Activated CD8-positive, alpha-beta memory T cell treated with anti-CD3 and anti-CD28 coated beads for 36 hours (primary cell): ENCODE data around the gene FYB2. TPM values are rescaled to one million over a fixed set of nuclear protein-coding genes. Genes with fewer than 3 reads are reported as not detected.

Source experiments
- CTCF ChIA-PET: fragments of 350-600 bp; sonication (Branson Sonifier 250); formaldehyde crosslinking; loops from one replicate; lab custom pipeline; 2021; ENCODE audit warnings: antibody characterized with exemption; lab: Charles Lee
- POLR2A ChIA-PET: fragments of 350-600 bp; sonication (Branson Sonifier 250); formaldehyde crosslinking; loops from one replicate; lab custom pipeline; 2021; ENCODE audit warnings: antibody characterized with exemption; lab: Charles Lee
- total RNA-seq, 2 experiments: library from RNA; stranded (reverse); gene quantifications; one replicate each; pipeline ENCODE4 v1.2.3, GENCODE V29; 2021

Gene FYB2
- total RNA-seq, 2 experiments from 2014 or later, result not detected

DNA sequence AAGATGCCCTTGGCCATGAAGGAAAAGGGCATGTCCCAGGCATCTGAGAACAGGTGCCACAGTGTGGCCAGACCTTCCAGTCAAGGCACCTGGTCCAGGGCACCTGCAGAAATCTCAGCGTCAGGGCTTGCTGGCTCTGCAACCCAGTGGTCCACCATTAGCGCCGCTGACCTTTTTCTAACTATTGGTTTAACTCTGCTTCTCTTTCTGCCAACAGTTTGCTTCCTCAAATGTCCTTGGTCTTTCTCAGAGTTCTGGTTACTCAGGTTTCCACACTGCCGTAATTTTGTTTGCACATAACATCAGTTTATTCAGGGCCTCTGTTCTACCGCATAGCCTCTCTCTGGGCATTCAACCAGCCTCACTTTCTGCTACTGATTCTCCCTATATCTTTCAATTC, 16.5 kb upstream of the FYB2 start:
- POLR2A ChIA-PET, result no interaction called here

DNA sequence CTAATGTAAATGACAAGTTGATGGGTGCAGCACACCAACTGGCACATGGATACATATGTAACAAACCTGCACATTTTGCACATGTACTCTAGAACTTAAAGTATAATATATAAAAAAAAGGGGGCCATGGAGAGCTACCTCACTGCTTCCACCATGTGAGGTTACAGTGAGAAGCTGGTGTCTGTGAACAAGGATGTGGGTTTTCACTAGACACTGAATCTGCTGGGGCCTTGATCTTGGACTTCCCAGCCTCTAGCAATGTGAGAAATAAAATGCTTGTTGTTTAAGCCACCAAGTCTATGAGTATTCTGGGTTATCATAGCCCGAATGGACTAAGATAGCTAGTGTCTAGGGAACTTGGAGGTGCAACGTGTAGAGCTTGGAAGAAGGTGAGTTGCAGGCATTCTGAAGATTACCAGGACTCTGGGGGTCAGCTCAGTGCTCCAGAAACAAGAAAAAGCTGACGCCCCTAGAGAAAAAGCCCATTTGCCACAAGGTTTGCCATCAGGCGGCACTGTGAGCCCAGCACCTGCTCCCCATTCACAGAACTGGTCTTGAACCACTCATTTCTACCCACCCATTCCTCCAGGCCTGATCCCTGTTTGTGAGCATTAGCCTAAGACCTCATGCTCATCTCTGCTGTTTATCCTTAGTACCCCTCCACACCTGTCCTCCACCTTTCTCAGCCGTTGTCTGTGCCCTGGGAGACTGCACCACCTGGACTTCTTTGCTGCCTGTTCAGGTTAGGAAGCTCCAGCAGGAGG, 15.1 kb upstream of the FYB2 start:
- POLR2A ChIA-PET, result no interaction called here
- CTCF ChIA-PET, result no interaction called here

More for the DNA sequence above, 16.5 kb upstream of the FYB2 start:
- CTCF ChIA-PET, result no interaction called here

DNA sequence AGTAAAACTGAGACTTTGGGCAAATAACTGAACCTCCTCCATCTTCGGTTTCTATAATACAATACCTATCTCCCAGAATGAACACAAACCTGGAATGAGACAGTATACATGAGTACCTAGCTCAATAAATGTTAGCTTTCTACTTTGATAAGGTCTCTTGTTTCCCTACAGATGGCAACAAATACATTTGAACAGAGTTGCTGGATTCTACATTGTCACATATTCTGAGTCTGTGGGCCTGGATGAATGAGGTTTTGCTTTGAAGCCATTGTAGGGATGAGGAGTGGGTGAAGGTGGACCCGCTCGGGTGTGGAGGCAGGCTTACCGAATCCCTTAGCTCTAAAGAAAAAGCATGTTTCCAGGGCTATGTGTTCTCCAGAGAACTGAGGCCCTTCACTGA, 13.9 kb upstream of the FYB2 start:
- ChIA-PET POLR2A (no interaction called here), CTCF (no interaction called here)

DNA sequence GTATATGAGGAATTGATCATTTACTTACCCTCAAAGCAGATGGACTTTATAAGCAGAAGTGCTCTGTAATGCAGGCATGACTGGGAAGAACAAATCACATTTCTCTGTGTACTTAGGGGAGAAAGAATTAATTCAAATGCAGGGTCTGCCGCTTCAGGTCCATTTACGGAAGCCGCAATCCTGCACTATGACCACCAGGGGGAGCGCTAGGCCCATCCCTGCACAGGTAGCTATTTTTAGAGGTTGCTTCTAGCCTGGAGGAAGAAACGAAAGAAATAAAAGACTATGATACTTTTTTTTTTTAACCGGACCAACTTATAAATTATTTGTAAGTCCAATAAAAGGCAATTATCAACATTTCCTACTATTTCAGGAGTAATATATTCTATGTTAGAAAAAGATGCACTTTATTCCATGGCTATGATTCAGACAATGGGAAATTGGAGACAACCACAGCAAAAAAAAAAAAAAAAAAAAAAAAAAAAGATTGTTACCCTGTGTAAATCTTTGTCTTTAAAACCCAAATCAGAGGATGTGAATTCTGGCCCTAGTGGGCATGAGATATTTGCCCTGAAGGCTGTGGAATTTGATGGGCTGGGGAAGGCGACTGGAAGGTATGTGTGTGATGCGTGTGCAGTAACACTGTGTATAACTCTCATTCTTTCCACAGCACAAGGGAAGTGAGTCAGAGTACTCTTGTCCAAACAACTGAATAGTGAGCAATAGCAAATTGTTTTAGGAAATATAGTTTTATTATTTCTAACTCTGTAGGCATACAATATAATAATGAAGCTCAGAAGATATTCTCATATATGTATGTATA, 12.9 kb upstream of the FYB2 start:
- CTCF ChIA-PET, result no interaction called here

DNA sequence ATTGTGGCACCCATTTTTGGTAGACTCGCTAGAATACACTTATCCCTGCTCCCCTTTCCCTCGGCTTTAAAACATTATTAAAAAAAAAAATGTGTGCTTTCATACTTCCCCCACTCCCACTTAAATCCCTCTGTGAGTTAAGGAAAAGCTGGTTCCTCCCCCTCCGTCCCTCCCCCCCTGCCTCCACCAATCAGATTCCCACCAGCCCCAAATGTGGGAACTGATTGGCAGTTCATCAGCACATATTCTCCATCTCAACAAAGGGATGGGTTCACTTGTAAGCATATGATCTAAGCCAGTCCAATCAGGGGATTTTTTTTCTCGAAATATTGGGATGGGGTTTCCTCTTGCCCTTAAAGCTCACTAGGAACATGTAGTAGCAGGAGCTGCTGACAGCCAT, 10.8 kb upstream of the FYB2 start:
- POLR2A ChIA-PET, result no interaction called here
- CTCF ChIA-PET, result interaction anchor here (0.7 to 1.1 kb wide), 4 partner anchors 10 to 1516 kb away, joined by 3 read pairs; no protein-coding TSS in a partner anchor

More for the DNA sequence above, 12.9 kb upstream of the FYB2 start:
- POLR2A ChIA-PET, result no interaction called here

DNA sequence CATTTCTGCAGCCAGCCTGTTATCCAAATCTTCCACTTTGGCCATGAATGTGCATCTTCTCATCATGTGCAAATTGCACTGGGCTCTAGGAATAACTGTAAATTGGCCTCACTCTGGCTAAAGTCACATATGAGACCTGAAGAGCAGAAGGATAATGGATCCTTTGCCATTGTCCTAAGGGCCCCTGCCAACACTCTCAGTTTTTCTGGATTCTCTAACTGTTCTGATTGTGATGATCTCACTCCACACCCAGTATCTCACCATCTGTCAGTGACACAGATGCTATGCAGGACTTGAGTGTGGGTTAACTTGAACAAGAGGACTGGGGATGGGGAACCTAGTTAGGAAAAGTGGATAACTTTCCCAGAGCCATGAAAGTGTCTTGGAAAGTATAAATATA, 8.5 kb upstream of the FYB2 start:
- POLR2A ChIA-PET, result no interaction called here
- CTCF ChIA-PET, result no interaction called here

DNA sequence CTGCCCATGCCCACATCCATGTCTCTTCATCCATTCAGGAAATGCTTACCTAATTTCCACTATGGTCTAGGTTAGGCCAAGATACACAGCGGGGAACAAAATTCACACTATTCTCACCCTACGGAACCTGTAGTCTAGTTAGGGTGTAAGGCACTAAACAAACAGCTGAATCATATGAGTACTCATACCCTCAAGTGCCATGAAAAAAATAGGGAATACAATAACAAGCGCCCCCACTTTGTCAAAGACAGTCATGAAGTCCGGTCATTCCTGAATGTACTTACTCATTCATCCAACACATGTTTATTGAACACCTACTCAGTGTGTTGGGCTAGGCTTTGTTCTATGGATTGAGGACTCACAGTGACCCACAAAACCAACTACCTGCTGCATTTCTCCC, 6.2 kb upstream of the FYB2 start:
- ChIA-PET CTCF (no interaction called here), POLR2A (no interaction called here)

DNA sequence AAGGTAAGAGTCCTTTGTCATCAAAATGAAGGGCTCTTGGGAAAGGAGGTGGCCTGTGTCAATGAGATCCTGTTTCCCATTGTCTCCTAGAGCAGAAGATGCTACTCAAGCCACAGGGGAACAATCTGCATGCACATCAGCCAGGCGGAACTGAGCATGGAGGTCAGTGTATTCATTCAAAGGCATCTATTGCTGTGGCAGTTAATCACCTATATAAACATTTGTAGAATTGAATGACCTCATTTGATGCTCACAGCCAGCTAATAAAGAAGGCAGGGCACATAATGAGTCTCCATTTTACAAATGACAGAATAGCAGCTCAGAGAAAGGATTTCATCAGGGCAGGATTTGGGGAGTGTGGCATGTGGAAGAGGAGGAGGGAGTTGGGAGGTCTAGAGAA, 5.7 kb upstream of the FYB2 start:
- POLR2A ChIA-PET, result no interaction called here
- CTCF ChIA-PET, result no interaction called here

DNA sequence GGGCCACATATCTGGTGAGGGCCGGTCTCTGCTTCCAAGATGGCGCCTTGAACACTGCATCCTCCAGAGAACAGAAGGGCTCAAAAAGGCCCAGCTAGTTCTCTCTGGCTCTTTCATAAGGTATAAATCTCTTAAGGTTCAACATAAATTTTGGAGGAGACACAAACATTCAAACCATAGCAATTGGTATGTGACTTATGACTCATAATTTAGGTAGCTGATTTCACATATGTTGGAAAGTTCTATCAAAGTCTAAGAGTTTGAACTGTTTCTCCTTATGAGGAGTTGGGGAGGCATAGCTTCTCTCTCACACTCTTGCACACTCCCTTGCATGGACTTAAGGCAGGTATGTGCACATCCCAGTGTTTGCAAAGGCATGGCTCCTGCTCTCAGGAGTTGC, 5.1 kb upstream of the FYB2 start:
- ChIA-PET CTCF (no interaction called here), POLR2A (no interaction called here)

DNA sequence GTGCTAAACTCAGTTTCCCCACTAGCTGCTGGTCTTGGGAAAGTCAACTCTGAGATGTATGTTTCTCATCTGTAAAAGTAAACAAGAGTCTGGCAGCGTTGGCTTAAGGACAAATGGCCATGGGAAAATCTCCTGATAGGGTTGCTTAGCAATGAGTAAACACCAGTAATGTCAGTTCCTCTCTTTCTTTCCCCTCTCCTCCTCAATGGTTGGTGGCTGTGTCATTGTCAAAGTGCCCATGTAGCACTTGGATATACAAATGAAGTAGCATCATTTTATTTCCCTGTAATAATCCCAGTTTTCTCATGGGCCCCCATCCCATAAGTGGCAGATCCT, 2.2 kb upstream of the FYB2 start:
- POLR2A ChIA-PET, result no interaction called here
- CTCF ChIA-PET, result no interaction called here

DNA sequence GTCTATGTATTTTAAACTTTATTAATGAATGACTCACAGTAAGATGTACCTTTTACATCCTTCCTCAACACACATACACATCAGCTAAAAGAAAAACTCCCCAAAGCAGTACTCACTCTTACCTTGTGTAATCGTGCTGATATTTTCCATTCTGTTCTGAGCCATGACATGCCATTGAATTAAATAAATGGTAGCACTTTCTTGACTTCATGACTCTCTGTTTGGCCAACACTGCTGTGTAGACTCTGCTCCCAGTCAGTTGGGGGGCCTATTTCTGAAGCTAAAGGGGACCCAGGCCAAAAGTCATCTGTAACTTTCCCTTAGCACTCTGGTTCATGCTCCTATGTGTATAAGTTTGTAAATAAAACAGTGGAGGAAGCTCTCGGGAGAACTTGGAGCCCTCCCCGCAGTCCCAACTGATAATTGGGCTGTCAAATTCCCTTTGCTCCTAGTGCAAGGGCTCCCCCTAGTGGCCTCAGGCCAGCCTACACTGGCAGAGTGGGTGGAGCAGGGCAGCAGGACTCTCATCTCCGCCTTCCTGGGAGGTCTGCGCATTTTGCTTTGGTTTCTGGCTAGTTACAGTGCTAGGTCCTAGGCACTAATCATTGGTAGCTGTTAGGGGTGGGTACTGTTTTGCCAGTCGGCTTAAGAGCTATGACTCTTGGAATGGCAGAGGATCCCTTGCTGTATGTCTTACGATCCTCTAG, 1.7 kb upstream of the FYB2 start:
- ChIA-PET POLR2A (no interaction called here), CTCF (interaction anchor here (0.7 to 1.1 kb wide), 2 partner anchors 10 to 138 kb away, joined by 3 read pairs; no protein-coding TSS in a partner anchor)

DNA sequence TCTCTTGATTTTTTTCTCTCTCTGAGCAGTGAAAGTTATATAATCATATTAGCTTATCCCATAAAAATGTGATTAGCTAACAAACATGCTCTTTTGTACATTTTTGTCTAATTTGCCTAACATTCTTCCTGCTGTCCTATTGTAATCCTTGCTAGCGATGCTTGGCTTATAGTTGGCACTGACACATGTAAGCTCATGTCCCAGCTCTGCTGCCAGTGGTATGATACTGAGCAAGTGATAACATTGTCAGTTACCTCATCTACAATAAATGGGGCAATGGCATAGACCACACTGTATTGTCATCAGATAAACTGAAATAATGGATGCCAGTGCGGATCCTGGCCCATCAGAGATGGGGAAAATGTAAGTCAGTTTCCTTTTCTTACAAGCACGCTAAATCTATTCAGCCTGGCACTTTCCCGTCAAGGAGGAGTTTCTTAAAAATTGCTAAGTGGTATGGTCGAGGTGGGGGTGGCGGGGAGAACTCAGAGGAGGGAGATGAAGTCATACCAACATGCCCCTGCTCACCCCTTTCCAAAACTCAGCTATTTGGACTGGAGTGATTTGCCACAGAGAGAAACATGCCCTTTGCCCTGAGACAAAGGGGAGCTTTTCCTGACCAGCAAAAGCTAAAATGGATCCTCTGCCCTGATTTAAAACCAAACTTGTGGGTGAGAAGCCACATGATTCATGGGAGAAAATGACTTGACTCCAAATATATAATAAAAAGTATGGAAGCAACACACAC, 1.3 kb downstream of the FYB2 start:
- ChIA-PET CTCF (interaction anchor here (0.6 kb wide), 1 partner anchor 1015 kb away, joined by 4 read pairs; no protein-coding TSS in a partner anchor), POLR2A (no interaction called here)

DNA sequence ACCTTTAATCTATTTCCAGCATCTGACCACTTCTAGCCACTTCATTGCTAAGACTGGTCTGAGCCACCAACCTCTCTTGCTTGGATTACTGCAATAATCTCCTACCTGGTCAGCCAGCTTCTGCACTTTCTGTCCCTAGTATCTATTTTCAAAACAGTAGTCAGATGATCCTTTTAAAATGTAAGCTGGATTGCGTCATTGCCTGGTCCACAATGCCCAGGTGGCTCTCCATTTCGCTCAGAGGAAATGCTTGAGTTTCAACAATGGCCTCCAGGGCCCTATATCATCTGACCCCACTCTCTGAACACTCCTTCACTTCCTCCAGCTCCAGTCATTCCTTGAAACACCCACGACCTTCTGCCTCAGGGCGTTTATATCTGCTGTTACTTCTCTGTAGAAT, 2.3 kb downstream of the FYB2 start:
- POLR2A ChIA-PET, result no interaction called here
- CTCF ChIA-PET, result no interaction called here

DNA sequence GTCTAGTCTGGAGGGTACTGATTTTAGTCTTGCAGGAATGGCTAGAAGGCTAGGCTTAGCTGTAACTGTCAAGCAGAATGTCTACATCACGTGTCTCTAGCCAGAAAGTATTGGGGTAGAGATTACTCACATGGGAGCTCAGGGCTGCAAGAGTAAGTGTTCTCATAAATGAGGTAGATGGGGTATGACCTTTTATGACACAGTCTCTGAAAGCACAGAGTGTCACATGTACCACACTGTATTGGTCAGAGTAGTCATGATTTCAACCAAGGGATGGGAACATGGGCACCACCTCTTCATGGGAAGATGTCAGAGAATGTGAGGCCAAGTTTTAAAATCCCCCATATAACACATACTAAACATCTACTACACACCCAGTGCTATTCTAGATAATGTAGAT, 2.9 kb downstream of the FYB2 start:
- POLR2A ChIA-PET, result no interaction called here
- CTCF ChIA-PET, result no interaction called here

DNA sequence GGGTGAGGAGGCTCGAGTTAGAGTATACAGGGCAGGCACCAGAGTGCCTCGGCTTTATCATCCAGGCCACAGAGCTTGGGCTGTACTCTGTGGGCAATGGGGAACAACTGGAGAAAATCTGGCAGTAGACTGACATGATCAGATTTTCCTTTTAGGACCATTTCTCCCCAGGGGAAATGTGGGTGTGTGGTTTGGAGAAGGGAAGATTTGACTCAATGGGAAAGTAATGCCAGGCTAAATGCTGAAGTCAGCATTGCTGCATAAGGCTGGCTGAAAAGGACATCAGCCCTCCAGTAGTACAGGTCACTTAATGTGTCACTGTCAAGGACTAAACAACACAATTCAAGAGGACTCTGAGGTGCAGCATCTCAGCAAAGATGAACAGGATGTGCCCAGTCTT, 5.0 kb downstream of the FYB2 start:
- CTCF ChIA-PET, result no interaction called here
- POLR2A ChIA-PET, result no interaction called here

DNA sequence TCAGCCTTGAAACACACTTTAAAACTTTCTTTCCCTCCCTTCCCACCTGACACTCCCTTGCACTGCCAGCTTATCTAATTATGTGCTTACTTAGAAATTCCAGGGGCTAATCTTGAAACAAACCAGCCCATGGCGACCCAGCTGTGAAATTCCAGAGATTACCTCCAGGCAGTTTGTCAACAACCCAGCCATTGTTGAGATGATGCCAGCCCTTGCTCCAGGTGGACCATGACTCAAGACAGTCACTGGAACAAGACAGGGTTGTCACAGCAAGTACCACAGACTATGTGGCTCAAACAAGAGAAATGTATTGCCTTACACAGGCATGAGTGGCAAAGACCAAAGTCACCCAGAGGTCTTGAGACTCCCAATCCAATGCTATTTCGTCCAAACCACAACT, 7.9 kb downstream of the FYB2 start:
- CTCF ChIA-PET, result no interaction called here
- POLR2A ChIA-PET, result no interaction called here

DNA sequence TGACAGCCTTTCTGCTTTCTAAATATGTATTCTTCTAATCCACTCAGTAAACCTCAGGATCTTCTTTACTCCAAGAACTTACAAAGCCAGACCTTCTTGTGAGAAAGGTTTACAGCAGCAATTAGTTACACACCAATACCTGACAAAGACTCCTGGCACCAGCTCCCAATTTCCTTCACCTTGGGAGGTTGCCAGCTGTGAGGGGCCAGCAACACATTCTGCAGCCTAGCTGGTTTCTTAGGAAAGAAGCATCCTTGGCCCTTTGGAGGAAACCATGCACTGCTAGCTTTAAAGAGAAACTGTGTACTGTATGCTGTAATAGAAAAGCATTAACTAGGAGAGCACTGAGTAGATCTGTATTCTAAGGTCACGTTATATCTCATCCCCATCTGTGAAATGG, 10.8 kb downstream of the FYB2 start:
- ChIA-PET POLR2A (no interaction called here), CTCF (no interaction called here)

DNA sequence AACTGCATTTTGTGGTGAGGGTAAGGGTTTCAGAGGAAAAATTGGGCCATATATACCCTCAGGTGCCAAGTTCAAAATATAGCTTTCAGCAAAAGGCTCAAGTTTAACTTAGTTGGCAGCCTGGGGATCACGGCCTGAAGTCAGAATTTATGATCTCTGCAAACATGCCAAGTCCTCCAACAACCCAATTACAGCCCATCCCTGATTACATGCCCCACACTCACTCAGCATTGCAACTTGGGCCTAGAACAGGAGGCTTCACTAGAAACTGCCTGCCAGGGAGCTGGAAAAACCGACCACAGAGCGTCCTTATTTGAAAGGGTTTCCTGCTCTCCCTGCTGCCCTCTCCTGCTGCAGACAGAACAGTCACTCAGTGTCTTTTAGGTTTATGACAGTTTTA, 12.4 kb downstream of the FYB2 start:
- POLR2A ChIA-PET, result no interaction called here
- CTCF ChIA-PET, result no interaction called here

DNA sequence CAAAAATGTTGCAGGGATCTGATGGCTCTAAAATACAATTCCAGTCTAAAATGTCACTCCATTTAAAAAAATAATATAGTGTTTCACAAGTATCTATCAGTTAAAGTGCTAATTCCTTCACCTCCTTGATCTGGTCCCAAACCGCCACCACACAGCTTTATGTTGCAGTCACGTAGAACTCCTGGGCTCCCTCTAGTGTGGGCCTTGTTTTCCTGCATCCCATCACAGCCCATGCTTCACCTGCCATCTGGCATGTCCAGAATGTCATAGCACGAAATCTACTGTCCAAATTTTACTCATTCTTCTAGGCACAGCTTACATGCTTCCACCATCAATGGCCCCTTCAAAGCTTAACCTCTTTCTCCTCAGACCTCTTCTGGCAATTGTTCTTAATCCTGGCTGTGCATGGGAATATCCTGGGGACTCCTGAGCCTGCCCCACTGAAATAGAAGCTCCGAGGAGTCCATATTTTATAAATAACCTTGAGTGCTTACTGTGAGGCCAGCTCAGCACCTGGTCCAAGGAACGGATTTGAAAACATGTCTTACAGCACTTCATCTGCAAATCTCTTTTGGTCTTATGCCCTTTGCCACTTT, 15.5 kb downstream of the FYB2 start:
- ChIA-PET POLR2A (no interaction called here), CTCF (no interaction called here)
